ENCODE results near the gene PHYKPL.

The PHYKPL gene

DNA sequence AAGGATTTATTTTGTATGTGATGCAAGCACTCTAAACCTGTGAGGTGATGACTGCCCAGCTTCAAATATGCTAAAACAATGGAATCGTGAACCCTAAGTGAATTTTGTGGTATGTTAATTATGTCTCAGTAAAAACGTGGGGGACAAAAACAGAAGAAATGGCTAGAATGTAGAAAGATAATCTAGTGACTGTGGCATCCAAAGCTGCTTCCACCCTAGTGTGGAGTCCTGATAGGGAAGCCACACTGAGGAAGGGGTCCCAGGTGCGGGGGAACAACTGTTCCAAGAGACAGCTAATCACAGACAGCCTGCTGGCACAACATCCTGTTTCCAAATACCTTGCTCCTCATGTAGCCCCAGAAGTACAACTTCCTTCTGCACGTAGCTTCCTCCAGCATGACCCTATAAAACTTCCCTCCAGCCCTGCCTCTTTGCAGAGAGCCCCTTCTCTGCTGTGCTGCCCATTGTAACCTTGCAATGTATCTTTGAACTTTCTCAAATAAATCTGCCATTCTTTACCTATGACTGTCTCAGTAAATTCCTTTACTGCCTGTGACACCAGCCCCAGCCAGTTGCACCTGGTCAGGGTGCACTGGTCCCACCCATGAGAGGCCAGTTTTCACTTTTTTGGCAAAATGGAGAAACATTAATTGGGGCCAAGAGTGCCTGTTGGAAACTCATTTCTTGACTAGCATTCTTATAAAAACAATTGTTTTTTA is 50.3 kb downstream of the PHYKPL start:
- no peaks in the 10 kb centered on the region for H3K9me3 ChIP-seq (ENCODE audit: insufficient read depth, low read length)
- no peaks in the 10 kb centered on the region for H3K27me3 ChIP-seq (ENCODE audit: low read length)
- no peak overlapping the region for H3K27ac ChIP-seq (ENCODE audit: low read depth, low read length)
- H3K9ac ChIP-seq (ENCODE audit: low read length): no peak overlapping the region
- H3K36me3 ChIP-seq (ENCODE audit: low read length): no peaks in the 10 kb centered on the region
- H3K9me2 ChIP-seq (replicated peaks; ENCODE audit: insufficient read depth, low read length): no peaks in the 10 kb centered on the region
- H3K4me2 ChIP-seq (ENCODE audit: low read depth, low read length, poor library complexity, severe bottlenecking): no peak overlapping the region
- H3K79me2 ChIP-seq (ENCODE audit: insufficient read depth, low read length): no peaks in the 10 kb centered on the region
- H4K20me1 ChIP-seq (ENCODE audit: low read depth, low read length): no peaks in the 10 kb centered on the region
- H3F3A ChIP-seq (ENCODE audit: insufficient read depth): no peaks in the 10 kb centered on the region
- no peak overlapping the region for H2AFZ ChIP-seq (ENCODE audit: low read depth, low read length, severe bottlenecking)
- TF ChIP-seq EZH2phosphoT487 (conservative IDR thresholded peaks at IDR 0.05; ENCODE audit: low read length): no peak
- TF ChIP-seq, protein P1, sequence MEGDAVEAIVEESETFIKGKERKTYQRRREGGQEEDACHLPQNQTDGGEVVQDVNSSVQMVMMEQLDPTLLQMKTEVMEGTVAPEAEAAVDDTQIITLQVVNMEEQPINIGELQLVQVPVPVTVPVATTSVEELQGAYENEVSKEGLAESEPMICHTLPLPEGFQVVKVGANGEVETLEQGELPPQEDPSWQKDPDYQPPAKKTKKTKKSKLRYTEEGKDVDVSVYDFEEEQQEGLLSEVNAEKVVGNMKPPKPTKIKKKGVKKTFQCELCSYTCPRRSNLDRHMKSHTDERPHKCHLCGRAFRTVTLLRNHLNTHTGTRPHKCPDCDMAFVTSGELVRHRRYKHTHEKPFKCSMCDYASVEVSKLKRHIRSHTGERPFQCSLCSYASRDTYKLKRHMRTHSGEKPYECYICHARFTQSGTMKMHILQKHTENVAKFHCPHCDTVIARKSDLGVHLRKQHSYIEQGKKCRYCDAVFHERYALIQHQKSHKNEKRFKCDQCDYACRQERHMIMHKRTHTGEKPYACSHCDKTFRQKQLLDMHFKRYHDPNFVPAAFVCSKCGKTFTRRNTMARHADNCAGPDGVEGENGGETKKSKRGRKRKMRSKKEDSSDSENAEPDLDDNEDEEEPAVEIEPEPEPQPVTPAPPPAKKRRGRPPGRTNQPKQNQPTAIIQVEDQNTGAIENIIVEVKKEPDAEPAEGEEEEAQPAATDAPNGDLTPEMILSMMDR (IDR thresholded peaks at IDR 0.05; ENCODE audit: insufficient read depth, low read length, poor library complexity, severe bottlenecking): no peak
- no peak overlapping the region for H3K4me3 ChIP-seq (ENCODE audit: insufficient read depth, low read length, poor library complexity, severe bottlenecking)

DNA sequence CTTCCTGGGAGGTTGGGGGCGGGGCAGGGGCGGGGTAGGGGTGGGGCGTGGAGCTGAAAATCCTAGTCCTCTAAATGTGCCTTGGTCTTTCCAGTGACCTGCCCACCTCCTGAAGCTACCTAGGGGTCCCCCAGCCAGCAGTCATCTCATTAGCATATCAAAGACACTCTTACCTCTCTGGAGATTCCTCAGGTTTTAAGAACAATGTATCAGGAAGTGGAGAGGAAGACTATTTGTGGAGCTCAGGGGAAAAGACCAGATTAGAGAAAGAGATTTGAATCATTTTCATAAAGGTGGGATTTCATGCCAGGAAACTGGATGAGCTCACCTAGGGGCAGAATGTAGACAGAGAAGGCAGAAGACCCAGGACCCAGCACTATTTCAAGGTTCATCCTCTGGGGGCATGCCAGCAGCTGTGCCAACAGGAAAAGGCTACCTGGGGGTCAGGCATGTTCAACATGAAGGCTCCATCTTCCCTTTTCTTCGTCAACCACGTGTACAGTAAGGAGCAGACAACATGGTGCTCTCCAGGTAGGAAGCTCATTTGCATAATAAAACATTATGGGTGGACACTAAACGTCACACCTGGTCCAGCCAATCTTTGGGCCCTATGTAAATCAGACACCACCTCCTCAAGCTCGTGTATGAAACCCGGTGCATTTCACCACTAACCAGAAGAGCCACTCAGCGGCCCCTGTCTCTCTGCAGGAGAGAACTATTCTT is 52.3 kb downstream of the PHYKPL start:
- TF ChIP-seq EZH2phosphoT487 (conservative IDR thresholded peaks at IDR 0.05; ENCODE audit: low read length): no peak
- TF ChIP-seq, protein P1 (IDR thresholded peaks at IDR 0.05; ENCODE audit: insufficient read depth, low read length, poor library complexity, severe bottlenecking): no peak
- no peak overlapping the region for H2AFZ ChIP-seq (ENCODE audit: low read depth, low read length, severe bottlenecking)
- no peaks in the 10 kb centered on the region for H4K20me1 ChIP-seq (ENCODE audit: low read depth, low read length)
- H3K9me2 ChIP-seq (replicated peaks; ENCODE audit: insufficient read depth, low read length): no peaks in the 10 kb centered on the region
- H3K36me3 ChIP-seq (ENCODE audit: low read length): no peaks in the 10 kb centered on the region
- H3K9me3 ChIP-seq (ENCODE audit: insufficient read depth, low read length): no peaks in the 10 kb centered on the region
- H3K4me3 ChIP-seq (ENCODE audit: insufficient read depth, low read length, poor library complexity, severe bottlenecking): no peak overlapping the region
- H3K79me2 ChIP-seq (ENCODE audit: insufficient read depth, low read length): no peaks in the 10 kb centered on the region
- H3K4me2 ChIP-seq (ENCODE audit: low read depth, low read length, poor library complexity, severe bottlenecking): no peak overlapping the region
- H3K9ac ChIP-seq (ENCODE audit: low read length): no peak overlapping the region
- H3K27me3 ChIP-seq (ENCODE audit: low read length): no peaks in the 10 kb centered on the region
- no peaks in the 10 kb centered on the region for H3F3A ChIP-seq (ENCODE audit: insufficient read depth)
- H3K27ac ChIP-seq (ENCODE audit: low read depth, low read length): no peak overlapping the region

DNA sequence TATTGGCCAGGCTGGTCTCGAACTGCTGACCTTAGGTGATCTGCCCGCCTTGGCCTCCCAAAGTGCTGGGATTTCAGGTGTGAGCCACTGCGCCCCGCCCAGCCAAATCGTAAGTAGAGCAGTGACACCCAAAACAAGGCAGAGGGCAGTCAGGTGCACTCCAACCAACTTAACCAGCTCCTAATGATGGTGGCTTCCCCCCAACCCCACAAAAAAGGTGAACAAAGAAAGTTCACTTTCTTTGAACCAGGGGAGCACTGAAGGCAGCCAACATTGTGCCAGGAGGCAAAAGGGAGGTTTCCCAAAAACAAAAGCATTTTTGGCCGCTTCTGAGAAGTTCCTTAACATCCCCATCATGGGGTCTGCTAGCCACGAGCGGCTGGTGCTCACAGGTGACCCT is 55.0 kb downstream of the PHYKPL start:
- Histone ChIP-seq H3F3A (ENCODE audit: insufficient read depth) (no peaks in the 10 kb centered on the region), H2AFZ (ENCODE audit: low read depth, low read length, severe bottlenecking) (no peak overlapping the region), H3K9me2 (replicated peaks; ENCODE audit: insufficient read depth, low read length) (no peaks in the 10 kb centered on the region), H3K27me3 (ENCODE audit: low read length) (no peaks in the 10 kb centered on the region), H3K4me3 (ENCODE audit: insufficient read depth, low read length, poor library complexity, severe bottlenecking) (no peak overlapping the region), H3K9ac (ENCODE audit: low read length) (no peak overlapping the region), H3K27ac (ENCODE audit: low read depth, low read length) (no peak overlapping the region), H4K20me1 (ENCODE audit: low read depth, low read length) (no peaks in the 10 kb centered on the region), H3K9me3 (ENCODE audit: insufficient read depth, low read length) (no peaks in the 10 kb centered on the region), H3K36me3 (ENCODE audit: low read length) (no peaks in the 10 kb centered on the region), H3K79me2 (ENCODE audit: insufficient read depth, low read length) (no peaks in the 10 kb centered on the region), H3K4me2 (ENCODE audit: low read depth, low read length, poor library complexity, severe bottlenecking) (no peak overlapping the region)
- no peak for TF ChIP-seq EZH2phosphoT487 (conservative IDR thresholded peaks at IDR 0.05; ENCODE audit: low read length)
- TF ChIP-seq, protein P1 (IDR thresholded peaks at IDR 0.05; ENCODE audit: insufficient read depth, low read length, poor library complexity, severe bottlenecking): no peak
